HepG2 (cell line): ENCODE results near the gene SGK1. TPM values are rescaled to one million over a fixed set of nuclear protein-coding genes. Genes with fewer than 3 reads are reported as not detected.

Source experiments
- AHR ChIP-seq: IDR thresholded peaks from 2 replicates; pipeline ENCODE4 v1.6.1; 2018; ENCODE audit warnings: missing genetic modification reagents, missing compliant biosample characterization
- FOSL2 ChIP-seq: sonication (generic); formaldehyde crosslinking; IDR thresholded peaks from 2 replicates; pipeline ENCODE4 v1.4.0; 2020; ENCODE audit warnings: missing genetic modification reagents
- FOXO1 ChIP-seq: sonication (generic); formaldehyde crosslinking; IDR thresholded peaks from 2 replicates; pipeline ENCODE4 v1.4.0; 2020; ENCODE audit warnings: missing genetic modification reagents
- GATA4 ChIP-seq: sonication (generic); IDR thresholded peaks from 2 replicates; pipeline ENCODE4 v1.6.1; 2016; ENCODE audit warnings: antibody characterized with exemption, low read depth, borderline replicate concordance
- HNRNPLL ChIP-seq: fragments of 200-400 bp; formaldehyde crosslinking; IDR thresholded peaks from 2 replicates; pipeline ENCODE4 v1.6.1; 2017; ENCODE audit warnings: mild to moderate bottlenecking, low read depth, low read length; ENCODE audit not compliant: poor library complexity, severe bottlenecking
- NFKBIZ ChIP-seq: IDR thresholded peaks from 2 replicates; pipeline ENCODE4 v1.6.1; 2018; ENCODE audit warnings: missing genetic modification reagents, missing compliant biosample characterization
- NR2F6 ChIP-seq, 2 experiments: IDR thresholded peaks; 2 replicates each; pipeline ENCODE4 v1.6.1; 2016; ENCODE audit warnings: antibody characterized with exemption in 1 of 2, mild to moderate bottlenecking in 1 of 2
- RFXAP ChIP-seq: sonication (generic); formaldehyde crosslinking; IDR thresholded peaks from 2 replicates; pipeline ENCODE4 v1.4.0; 2020; ENCODE audit warnings: missing genetic modification reagents, borderline replicate concordance
- TBL1XR1 ChIP-seq: fragments of 150-350 bp; IDR thresholded peaks from 2 replicates; pipeline ENCODE4 v1.6.1; 2014; ENCODE audit warnings: borderline replicate concordance, low read length; ENCODE audit not compliant: partially characterized antibody
- TCF12 ChIP-seq, 2 experiments: fragments of 450-650 bp in 1 of 2; sonication (generic) in 1 of 2; formaldehyde crosslinking in 1 of 2; IDR thresholded peaks; 2 replicates each; pipeline versions ENCODE4 v1.6.1 to v1.8.0; 2017 to 2022; ENCODE audit warnings: antibody characterized with exemption in 1 of 2, mild to moderate bottlenecking in 1 of 2, missing genetic modification reagents in 1 of 2, moderate library complexity in 1 of 2
- THYN1 ChIP-seq: sonication (generic); formaldehyde crosslinking; IDR thresholded peaks from 2 replicates; pipeline ENCODE4 v1.8.1; 2023; ENCODE audit warnings: low read depth, mild to moderate bottlenecking, moderate library complexity, missing genetic modification reagents, borderline replicate concordance
- TOPORS ChIP-seq: sonication (generic); formaldehyde crosslinking; IDR thresholded peaks from 2 replicates; pipeline ENCODE4 v1.8.0; 2023; ENCODE audit warnings: mild to moderate bottlenecking, missing genetic modification reagents
- ZNF253 ChIP-seq: sonication (generic); formaldehyde crosslinking; IDR thresholded peaks from 2 replicates; pipeline ENCODE4 v1.8.0; 2022; ENCODE audit warnings: mild to moderate bottlenecking, missing genetic modification reagents, borderline replicate concordance
- ZNF577 ChIP-seq: sonication (generic); formaldehyde crosslinking; IDR thresholded peaks from 2 replicates; pipeline ENCODE4 v1.4.0; 2020; ENCODE audit warnings: mild to moderate bottlenecking, low read depth, missing genetic modification reagents, borderline replicate concordance
- ZNF619 ChIP-seq: sonication (generic); formaldehyde crosslinking; IDR thresholded peaks from 2 replicates; pipeline ENCODE4 v1.4.0; 2020; ENCODE audit warnings: mild to moderate bottlenecking, missing genetic modification reagents
- ZNF629 ChIP-seq: sonication (generic); formaldehyde crosslinking; conservative IDR thresholded peaks from 2 replicates; pipeline ENCODE4 v1.5.0; 2020; ENCODE audit warnings: missing genetic modification reagents
- ZNF7 ChIP-seq: IDR thresholded peaks from 2 replicates; pipeline ENCODE4 v1.6.1; 2016; ENCODE audit warnings: missing biosample characterization, missing genetic modification reagents
- ZNF792 ChIP-seq: IDR thresholded peaks from 2 replicates; pipeline ENCODE4 v1.6.1; 2016
- ZNF879 ChIP-seq: sonication (generic); formaldehyde crosslinking; IDR thresholded peaks from 2 replicates; pipeline ENCODE4 v1.8.1; 2023; ENCODE audit warnings: missing genetic modification reagents
- polyA plus RNA-seq, 8 experiments: library from polyadenylated mRNA; depleted of rRNA in 3 of 8; stranded (reverse) in 7 of 8; unstranded in 1 of 8; fragments of >200 nt; fragmentation: Illumina TruSeq in 4 of 8; extraction: Trizol in 4 of 8; gene quantifications; 2 replicates each; pipeline versions ENCODE4 v1.2.1 to v1.2.3, GENCODE V29; 2011 to 2016; ENCODE audit warnings: low read depth in 4 of 8, missing spikeins in 1 of 8, mixed read lengths in 1 of 8; ENCODE audit not compliant: insufficient read depth in 1 of 8
- total RNA-seq, 5 experiments: library from RNA; depleted of rRNA; stranded (reverse); fragments of >200 nt; fragmentation: Illumina TruSeq; extraction: Trizol; gene quantifications; 2 replicates each; pipeline ENCODE4 v1.2.3, GENCODE V29; 2016; ENCODE audit warnings: low read depth in 1 of 5
- TF ChIP-seq, protein P1 (sequence below): sonication (generic); formaldehyde crosslinking; IDR thresholded peaks from 2 replicates; pipeline ENCODE4 v1.4.0; 2020; ENCODE audit warnings: missing genetic modification reagents
- TF ChIP-seq, protein P2 (sequence below): sonication (generic); formaldehyde crosslinking; IDR thresholded peaks from 2 replicates; pipeline ENCODE4 v1.9.0; 2021; ENCODE audit warnings: missing genetic modification reagents, borderline replicate concordance
- TF ChIP-seq, protein P3 (sequence below), 2 experiments: sonication (generic) in 1 of 2; formaldehyde crosslinking in 1 of 2; IDR thresholded peaks; 2 replicates each; pipeline versions ENCODE4 v1.4.0 to v1.6.1; 2016 to 2020; ENCODE audit warnings: borderline replicate concordance in 1 of 2, low read depth in 1 of 2, mild to moderate bottlenecking in 1 of 2, missing genetic modification reagents in 1 of 2

SGK1 gene
- total and polyA plus RNA-seq, 2 of the 13 experiments (the other 11 are each of a cell fraction or from before 2014, with no cell fraction given), result 56.1 to 56.2 TPM

DNA sequence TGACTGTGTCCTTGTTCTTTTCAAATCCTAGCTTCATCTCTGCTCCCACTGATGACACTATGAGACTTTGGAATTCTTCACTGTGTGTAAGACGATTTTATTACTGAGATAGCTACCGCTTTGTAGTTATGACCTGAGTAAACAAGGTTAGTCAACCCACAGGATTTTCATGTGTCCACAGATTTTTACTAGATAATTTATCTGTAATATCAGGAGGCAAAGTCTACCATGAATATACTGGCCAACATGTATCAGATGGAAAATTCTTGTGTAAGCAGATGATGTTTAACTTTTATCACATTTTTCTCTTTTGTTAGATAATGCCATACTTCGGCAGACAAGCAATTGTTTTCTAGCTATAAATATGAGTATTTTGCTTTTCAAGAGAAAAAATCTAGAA, 119.8 kb downstream of the SGK1 start (continued):
- TF ChIP-seq ZNF879 (CRISPR knock-in tag), result no peak
- peak; percentile 83 for TF ChIP-seq ZNF792 (CRISPR knock-in tag)
- peak; percentile 92 for TF ChIP-seq NR2F6 (IDR thresholded peaks at IDR 0.05)
- TF ChIP-seq NR2F6 (CRISPR knock-in tag; IDR thresholded peaks at IDR 0.05), result peak; percentile 88
- TF ChIP-seq, protein P1, sequence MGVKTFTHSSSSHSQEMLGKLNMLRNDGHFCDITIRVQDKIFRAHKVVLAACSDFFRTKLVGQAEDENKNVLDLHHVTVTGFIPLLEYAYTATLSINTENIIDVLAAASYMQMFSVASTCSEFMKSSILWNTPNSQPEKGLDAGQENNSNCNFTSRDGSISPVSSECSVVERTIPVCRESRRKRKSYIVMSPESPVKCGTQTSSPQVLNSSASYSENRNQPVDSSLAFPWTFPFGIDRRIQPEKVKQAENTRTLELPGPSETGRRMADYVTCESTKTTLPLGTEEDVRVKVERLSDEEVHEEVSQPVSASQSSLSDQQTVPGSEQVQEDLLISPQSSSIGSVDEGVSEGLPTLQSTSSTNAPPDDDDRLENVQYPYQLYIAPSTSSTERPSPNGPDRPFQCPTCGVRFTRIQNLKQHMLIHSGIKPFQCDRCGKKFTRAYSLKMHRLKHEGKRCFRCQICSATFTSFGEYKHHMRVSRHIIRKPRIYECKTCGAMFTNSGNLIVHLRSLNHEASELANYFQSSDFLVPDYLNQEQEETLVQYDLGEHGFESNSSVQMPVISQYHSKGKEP (CRISPR knock-in tag), result no peak
- TF ChIP-seq AHR, result no peak
- TF ChIP-seq THYN1 (CRISPR knock-in tag), result no peak
- no peak for TF ChIP-seq TOPORS
- TF ChIP-seq TBL1XR1, result peak; percentile 67
- no peak for TF ChIP-seq TCF12 (IDR thresholded peaks at IDR 0.05)
- 0 out of 2 replicates have a peak, but pooled peaks have one; percentile 83 for TF ChIP-seq TCF12 (CRISPR knock-in tag; IDR thresholded peaks at IDR 0.05)
- TF ChIP-seq GATA4, result peak; percentile 99
- TF ChIP-seq, protein P2, sequence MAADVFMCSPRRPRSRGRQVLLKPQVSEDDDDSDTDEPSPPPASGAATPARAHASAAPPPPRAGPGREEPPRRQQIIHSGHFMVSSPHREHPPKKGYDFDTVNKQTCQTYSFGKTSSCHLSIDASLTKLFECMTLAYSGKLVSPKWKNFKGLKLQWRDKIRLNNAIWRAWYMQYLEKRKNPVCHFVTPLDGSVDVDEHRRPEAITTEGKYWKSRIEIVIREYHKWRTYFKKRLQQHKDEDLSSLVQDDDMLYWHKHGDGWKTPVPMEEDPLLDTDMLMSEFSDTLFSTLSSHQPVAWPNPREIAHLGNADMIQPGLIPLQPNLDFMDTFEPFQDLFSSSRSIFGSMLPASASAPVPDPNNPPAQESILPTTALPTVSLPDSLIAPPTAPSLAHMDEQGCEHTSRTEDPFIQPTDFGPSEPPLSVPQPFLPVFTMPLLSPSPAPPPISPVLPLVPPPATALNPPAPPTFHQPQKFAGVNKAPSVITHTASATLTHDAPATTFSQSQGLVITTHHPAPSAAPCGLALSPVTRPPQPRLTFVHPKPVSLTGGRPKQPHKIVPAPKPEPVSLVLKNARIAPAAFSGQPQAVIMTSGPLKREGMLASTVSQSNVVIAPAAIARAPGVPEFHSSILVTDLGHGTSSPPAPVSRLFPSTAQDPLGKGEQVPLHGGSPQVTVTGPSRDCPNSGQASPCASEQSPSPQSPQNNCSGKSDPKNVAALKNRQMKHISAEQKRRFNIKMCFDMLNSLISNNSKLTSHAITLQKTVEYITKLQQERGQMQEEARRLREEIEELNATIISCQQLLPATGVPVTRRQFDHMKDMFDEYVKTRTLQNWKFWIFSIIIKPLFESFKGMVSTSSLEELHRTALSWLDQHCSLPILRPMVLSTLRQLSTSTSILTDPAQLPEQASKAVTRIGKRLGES (CRISPR knock-in tag), result 0 out of 2 replicates have a peak, but pooled peaks have one; percentile 36
- TF ChIP-seq FOSL2 (CRISPR knock-in tag), result peak; percentile 83
- TF ChIP-seq ZNF629 (CRISPR knock-in tag), result peak; percentile 57
- TF ChIP-seq ZNF619, result no peak
- TF ChIP-seq ZNF577 (CRISPR knock-in tag), result no peak
- TF ChIP-seq, protein P3, sequence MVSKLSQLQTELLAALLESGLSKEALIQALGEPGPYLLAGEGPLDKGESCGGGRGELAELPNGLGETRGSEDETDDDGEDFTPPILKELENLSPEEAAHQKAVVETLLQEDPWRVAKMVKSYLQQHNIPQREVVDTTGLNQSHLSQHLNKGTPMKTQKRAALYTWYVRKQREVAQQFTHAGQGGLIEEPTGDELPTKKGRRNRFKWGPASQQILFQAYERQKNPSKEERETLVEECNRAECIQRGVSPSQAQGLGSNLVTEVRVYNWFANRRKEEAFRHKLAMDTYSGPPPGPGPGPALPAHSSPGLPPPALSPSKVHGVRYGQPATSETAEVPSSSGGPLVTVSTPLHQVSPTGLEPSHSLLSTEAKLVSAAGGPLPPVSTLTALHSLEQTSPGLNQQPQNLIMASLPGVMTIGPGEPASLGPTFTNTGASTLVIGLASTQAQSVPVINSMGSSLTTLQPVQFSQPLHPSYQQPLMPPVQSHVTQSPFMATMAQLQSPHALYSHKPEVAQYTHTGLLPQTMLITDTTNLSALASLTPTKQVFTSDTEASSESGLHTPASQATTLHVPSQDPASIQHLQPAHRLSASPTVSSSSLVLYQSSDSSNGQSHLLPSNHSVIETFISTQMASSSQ (IDR thresholded peaks at IDR 0.05; ENCODE audit: low read depth), result peak; percentile 76
- TF ChIP-seq, protein P3 (CRISPR knock-in tag; IDR thresholded peaks at IDR 0.05; ENCODE audit: borderline replicate concordance), result peak; percentile 93; the same call in 1 of the 2 replicates
- no peak for TF ChIP-seq ZNF7 (CRISPR knock-in tag)
- TF ChIP-seq RFXAP (CRISPR knock-in tag), result peak; percentile 45; the same call in 1 of the 2 replicates
- TF ChIP-seq HNRNPLL, result no peak
- TF ChIP-seq ZNF253 (CRISPR knock-in tag), result no peak
- peak; percentile 94 for TF ChIP-seq NFKBIZ (CRISPR knock-in tag)
- TF ChIP-seq FOXO1 (CRISPR knock-in tag), result peak; percentile 96
